ENCODE measurements around the gene IRGC.

DNA sequence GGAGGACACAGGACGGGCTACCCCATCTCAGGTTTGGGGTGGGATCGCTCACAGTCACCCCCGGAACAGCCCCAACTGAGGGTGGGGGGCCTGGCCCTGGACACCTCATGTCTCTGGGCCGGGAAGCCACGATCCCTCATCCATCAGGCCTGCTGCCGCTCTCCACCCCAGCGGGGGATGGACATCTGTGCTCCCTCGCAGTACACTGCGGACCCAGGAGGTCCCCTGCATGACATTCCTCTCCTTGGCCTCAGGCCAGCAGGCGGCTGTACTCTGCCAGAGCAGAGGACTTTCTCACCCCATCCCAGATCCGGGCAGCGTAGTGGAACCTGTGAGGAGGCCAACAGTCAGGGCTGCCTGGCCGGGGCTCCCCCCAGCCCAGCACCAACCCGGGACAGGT is 15.5 kb downstream of the IRGC start:
- no peak for TF ChIP-seq POLR2A (IDR thresholded peaks at IDR 0.05)
- TF ChIP-seq EP300 (IDR thresholded peaks at IDR 0.05) = no peak
- TF ChIP-seq, protein P1, sequence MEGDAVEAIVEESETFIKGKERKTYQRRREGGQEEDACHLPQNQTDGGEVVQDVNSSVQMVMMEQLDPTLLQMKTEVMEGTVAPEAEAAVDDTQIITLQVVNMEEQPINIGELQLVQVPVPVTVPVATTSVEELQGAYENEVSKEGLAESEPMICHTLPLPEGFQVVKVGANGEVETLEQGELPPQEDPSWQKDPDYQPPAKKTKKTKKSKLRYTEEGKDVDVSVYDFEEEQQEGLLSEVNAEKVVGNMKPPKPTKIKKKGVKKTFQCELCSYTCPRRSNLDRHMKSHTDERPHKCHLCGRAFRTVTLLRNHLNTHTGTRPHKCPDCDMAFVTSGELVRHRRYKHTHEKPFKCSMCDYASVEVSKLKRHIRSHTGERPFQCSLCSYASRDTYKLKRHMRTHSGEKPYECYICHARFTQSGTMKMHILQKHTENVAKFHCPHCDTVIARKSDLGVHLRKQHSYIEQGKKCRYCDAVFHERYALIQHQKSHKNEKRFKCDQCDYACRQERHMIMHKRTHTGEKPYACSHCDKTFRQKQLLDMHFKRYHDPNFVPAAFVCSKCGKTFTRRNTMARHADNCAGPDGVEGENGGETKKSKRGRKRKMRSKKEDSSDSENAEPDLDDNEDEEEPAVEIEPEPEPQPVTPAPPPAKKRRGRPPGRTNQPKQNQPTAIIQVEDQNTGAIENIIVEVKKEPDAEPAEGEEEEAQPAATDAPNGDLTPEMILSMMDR (IDR thresholded peaks at IDR 0.05) = no peak

Measured in ovary (tissue), 3 donors.